Measurements from ENCODE around the gene TOMM40. TPM values are rescaled to one million over a fixed set of nuclear protein-coding genes. Genes with fewer than 3 reads are reported as not detected.
A peak's percentile ranks its signal among the peaks of the same experiment; 100 is the strongest.
"Not testable (repeated sequence)": the region's sequence is repeated elsewhere in the genome, so short reads cannot be mapped to it uniquely, and the experiment has no call there.

The TOMM40 gene
- total RNA-seq, 4 donors from 2014 or later = 32.6 to 45.7 (median 37.5) TPM

DNA sequence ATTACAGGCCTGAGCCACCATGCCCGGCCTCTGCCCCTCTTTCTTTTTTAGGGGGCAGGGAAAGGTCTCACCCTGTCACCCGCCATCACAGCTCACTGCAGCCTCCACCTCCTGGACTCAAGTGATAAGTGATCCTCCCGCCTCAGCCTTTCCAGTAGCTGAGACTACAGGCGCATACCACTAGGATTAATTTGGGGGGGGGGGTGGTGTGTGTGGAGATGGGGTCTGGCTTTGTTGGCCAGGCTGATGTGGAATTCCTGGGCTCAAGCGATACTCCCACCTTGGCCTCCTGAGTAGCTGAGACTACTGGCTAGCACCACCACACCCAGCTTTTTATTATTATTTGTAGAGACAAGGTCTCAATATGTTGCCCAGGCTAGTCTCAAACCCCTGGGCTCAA, 18.7 kb downstream of the TOMM40 start:
- H3K36me3 ChIP-seq = no peaks in the 10 kb centered on the region
- no peak for DNase-seq
- peaks cover 0 to 30% (median 0%) of the 10 kb centered on the region in 4 donors for H3K4me1 ChIP-seq
- H3K27ac ChIP-seq = no peak overlapping the region
- H3K9me3 ChIP-seq = no peaks in the 10 kb centered on the region
- H3K27me3 ChIP-seq = peaks cover 0 to 7% of the 10 kb centered on the region in 2 donors
- H3K4me3 ChIP-seq = no peak overlapping the region
- TF ChIP-seq POLR2A (IDR thresholded peaks at IDR 0.05) (no peak), CTCF (IDR thresholded peaks at IDR 0.05) (no peak)

DNA sequence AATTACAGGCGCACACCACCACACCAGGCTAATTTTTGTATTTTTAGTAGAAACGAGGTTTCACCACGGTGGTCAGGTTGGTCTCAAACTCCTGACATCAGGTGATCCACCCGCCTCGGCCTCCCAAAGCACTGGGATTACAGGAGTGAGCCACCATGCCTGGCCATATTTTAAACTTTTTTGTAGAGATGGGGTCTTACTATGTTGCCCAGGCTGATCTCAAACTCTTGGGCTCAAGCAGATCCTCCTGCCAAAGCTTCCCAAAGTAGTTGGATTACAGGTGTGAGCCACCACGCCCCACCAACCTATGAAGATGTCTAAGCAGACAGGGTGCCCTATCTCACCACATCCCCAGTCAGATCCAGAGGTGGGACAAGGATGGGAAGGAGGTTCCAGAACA, 20.8 kb downstream of the TOMM40 start:
- not testable (repeated sequence) for H3K27ac ChIP-seq, H3K27me3 ChIP-seq, DNase-seq, H3K36me3 ChIP-seq, H3K4me3 ChIP-seq, H3K9me3 ChIP-seq
- peaks cover 0 to 18% (median 0%) of the 10 kb centered on the region in 4 donors for H3K4me1 ChIP-seq

- no peak for TF ChIP-seq CTCF (IDR thresholded peaks at IDR 0.05)
- TF ChIP-seq POLR2A (IDR thresholded peaks at IDR 0.05) = no peak
- Histone ChIP-seq H3K4me1 (peaks cover 0 to 18% (median 0%) of the 10 kb centered on the region in 4 donors), H3K4me3 (no peak overlapping the region), H3K36me3 (no peaks in the 10 kb centered on the region), H3K9me3 (no peaks in the 10 kb centered on the region), H3K27me3 (no peaks in the 10 kb centered on the region), H3K27ac (no peak overlapping the region)
- DNase-seq = no peak
Measured at GRCh38 chr19:44912854-44913253, 21.8 kb downstream of the TOMM40 start.

DNA sequence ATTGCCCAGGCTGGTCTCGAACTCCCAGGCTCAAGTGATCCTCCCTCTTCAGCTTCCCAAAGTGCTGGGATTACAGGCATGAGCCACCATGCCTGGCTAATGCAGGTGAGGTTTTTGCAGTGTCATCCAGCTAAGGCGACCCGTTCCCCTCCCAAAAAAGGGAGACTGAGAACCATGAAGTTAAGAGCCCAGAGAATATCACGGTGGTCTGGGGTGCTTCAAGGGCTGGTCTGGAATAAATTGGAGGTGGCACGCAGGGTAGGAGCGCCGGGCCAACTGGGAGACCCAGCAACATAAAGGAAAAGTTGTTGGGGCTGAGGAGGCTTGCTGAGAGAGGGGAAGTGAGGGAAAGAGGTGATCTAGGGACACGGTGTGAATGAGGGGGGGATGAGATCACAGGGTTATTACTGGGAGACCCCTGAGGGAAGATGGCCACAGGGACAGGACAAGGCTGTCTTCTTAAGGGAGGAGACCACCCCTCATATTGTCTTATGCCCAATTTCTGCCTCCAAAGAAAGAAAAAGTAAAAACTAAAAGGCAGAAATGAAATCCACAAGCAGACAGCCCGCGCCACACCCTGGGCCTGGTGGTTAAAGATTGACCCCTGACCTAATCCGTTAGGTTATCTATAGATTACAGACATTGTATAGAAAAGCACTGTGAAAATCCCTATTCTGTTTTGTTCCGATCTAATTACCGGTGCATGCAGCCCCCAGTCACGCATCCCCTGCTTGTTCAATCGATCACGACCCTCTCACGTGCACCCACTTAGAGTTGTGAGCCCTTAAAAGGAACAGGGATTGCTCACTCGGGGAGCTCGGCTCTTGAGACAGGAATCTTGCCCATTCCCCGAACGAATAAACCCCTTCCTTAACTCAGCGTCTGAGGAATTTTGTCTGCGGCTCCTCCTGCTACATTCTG, 22.7 kb downstream of the TOMM40 start:
- not testable (repeated sequence) for DNase-seq
- Histone ChIP-seq H3K4me3 (peak overlapping the region in 2 of 4 donors; percentile 54 to 61), H3K27ac (peak overlapping the region; percentile 45 to 59 (median 54))

GRCh38 chr19:44914433-44915206, 23.6 kb downstream of the TOMM40 start, which contains the start of gene APOC1:
TSS of gene APOC1 (plus strand) at chr19:44914608. CDS start at chr19:44914892, 284 bp downstream.
- peaks cover 0 to 18% (median 0%) of the 10 kb centered on the region in 4 donors for H3K4me1 ChIP-seq
- DNase-seq = peak; percentile 85 to 93 (median 87)
- H3K27ac ChIP-seq = peak within 1 kb of the TSS; percentile 45 to 59 (median 54)
- H3K9me3 ChIP-seq, H3K27me3 ChIP-seq, H3K36me3 ChIP-seq: not testable (repeated sequence)
- H3K4me3 ChIP-seq = peak within 1 kb of the TSS; percentile 45 to 61 (median 52)

More for the DNA sequence above, 22.7 kb downstream of the TOMM40 start:
- H3K27me3 ChIP-seq, H3K9me3 ChIP-seq, H3K36me3 ChIP-seq: not testable (repeated sequence)
- H3K4me1 ChIP-seq = peaks cover 0 to 18% (median 0%) of the 10 kb centered on the region in 4 donors

- Histone ChIP-seq H3K9me3 (no peaks in the 10 kb centered on the region), H3K36me3 (no peaks in the 10 kb centered on the region), H3K27me3 (no peaks in the 10 kb centered on the region), H3K4me3 (no peak overlapping the region), H3K27ac (peak overlapping the region in 3 of 4 donors; percentile 1 to 69 (median 65)), H3K4me1 (peaks cover 0 to 14% (median 2%) of the 10 kb centered on the region in 4 donors)
- no peak for TF ChIP-seq CTCF (IDR thresholded peaks at IDR 0.05)
- no peak for DNase-seq
Measured at GRCh38 chr19:44924243-44924725, 33.2 kb downstream of the TOMM40 start.

Measured in Peyer's patch (tissue), 4 donors.